GM19023 (cell line): Measurements from ENCODE around the gene ZFP57.

Source experiments
- ATAC-seq: cut with Tn5 transposase; IDR thresholded peaks from one replicate; pipeline ENCODE4 v1.9.1; 2021; ENCODE audit warnings: mild to moderate bottlenecking, moderate library complexity; ENCODE audit not compliant: unreplicated experiment

Gene ZFP57

GRCh38 chr6:29626948-29627754 lies 53.8 kb downstream of the ZFP57 start:
- no peak for ATAC-seq

GRCh38 chr6:29625337-29625930 lies 55.5 kb downstream of the ZFP57 start:
- ATAC-seq: no peak

DNA sequence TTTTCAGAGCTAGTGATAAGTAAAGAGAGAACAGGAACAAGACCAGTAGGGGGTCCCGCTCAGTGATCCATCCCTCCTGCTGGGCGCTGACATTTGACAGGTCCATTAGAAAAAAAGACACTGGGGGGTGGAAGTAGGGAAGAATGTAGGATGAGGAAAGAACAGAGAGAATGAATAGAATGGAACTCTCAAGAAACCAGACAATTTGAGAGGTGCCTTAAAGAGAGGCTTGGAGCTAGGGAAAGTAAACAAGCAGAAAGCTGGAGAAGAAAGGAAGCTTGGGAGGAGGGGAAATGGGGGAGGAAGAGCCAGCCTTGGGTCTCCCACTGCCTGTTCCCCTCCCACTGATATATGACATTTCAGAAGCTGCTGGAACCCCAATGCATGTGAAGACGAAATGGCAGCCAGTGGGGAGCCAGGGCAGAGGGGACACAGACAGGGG lies 56.4 kb downstream of the ZFP57 start:
- ATAC-seq: no peak
